NCI-H1930 (cell line): ENCODE measurements around the gene TRPM6.
A peak's percentile ranks its signal among the peaks of the same experiment; 100 is the strongest.

Experiments used
- DNase-seq, 2 experiments: peaks; one replicate each; lab custom pipeline; 2025; lab: John Stamatoyannopoulos, UW

TRPM6 gene

GRCh38 chr9:74773886-74774479 lies 113.7 kb downstream of the TRPM6 start:
- DNase-seq = peak; percentile 28 to 61

- no peak for DNase-seq
These were observed 115.6 kb downstream of the TRPM6 start for GRCh38 chr9:74772121-74772520.

DNA sequence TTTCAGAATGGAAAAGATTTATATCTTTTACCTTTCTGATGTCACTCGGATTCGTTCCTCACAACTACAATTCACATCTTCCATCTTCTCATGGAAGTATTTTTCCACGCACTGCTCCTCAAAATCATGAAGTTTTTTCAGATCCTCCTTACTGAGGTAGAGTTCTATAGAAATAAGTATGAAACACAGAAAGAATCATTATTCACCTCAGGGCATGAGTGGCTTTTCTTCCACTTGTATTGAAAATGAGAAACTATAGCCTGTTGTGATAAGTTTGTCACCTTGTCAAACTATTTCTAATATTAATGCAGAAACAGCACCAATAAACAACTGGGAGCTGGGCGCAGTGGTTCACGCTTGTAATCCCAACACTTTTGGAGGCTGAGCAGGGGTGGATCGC lies 116.0 kb downstream of the TRPM6 start:
- DNase-seq = no peak

DNA sequence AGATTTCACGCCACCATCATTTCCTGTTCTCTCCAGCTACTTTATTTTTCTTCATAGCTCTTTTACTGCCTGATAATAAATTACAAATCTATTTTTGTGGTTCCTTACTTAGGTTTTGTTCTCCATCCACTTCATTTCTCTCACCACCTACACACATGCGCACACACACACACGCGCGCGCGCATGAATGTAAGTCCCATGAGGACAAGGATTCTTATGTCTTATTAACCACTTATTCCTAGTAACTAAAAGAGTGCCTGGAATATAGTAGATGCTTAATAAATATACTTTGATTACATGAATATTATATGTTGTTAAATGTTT lies 116.5 kb downstream of the TRPM6 start:
- DNase-seq = no peak

DNA sequence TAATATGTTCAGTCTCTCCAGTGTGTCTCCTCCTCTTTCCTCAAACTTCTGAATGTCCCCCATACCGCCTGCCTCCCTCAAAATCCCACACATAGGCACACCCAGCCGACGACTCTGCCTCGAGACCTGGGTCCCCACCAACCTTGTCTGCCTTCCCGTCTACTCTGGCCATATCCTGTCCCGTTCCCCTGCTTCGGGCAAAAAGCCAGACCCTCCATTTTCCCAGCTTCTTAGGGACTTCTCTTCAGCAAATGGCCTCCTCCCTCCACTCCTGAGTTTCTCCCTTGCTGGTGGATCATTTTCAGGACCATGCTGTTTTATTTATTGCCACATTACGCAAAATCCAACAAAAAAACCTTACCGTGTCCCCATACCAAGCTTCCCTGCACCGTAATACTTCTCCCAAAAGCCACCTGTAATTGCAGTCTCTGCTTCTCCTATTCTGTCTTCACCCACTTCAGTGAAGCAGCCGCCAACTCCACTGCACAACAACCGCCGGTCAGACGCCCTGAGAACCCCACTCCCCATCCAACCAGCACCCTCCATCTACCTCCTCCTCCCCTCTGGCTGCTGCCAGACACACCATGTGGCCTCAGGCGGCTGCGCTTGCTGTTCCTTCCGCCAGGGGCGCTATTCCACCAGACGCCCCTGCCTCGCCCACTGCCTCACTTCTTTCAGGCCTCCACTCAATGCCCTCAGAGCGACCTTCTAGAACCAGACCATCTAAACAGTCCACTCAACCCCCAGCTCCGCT lies 117.0 kb downstream of the TRPM6 start:
- DNase-seq = no peak

GRCh38 chr9:74765481-74765971 lies 122.2 kb downstream of the TRPM6 start:
- DNase-seq = no peak

DNA sequence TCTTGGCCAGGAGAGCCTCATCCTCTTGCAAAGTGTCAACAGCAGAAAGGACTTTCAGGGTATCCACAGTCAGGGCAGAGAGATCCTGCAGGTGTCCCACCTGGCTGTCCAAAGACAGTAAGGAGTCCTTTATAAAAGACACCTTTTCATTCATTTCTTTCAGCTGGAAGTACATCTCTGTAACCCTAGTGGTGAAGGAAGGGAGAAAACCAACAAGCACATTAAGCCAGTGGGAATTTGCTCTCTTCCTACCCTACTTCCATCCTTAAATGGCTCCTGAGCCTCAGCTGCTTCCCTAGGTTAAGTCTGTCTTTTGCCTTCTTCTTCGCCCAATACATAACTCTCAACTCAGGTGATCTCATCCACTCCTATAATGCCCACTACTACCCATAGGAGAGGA lies 124.8 kb downstream of the TRPM6 start:
- no peak for DNase-seq

DNA sequence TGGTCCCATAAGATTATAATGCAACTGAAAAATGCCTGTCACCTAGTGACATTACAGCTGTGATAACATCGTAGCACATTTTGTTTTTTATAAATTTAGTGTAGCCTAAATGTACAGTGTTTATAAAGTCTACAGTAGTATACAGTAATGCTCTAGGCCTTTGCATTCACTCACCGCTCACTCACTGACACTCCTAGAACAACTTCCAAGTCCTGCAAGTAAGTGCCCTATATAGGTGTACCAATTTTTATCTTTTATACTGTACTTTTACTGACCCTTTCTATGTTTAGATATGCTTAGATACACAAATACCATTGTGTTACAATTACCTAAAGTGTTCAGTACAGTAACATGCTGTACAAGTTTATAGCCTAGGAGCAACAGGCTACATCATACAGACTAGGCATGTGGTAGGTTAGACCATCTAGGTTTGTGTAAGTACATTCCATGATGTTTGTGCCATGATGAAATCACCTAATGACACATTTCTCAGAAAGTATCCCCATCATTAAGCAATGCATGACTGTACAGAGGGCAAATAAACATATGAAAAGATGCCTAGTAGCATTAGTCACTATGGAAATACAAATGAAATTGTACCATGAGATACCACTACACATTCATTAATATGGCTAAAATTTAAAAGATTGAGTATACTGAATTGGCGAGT lies 127.6 kb downstream of the TRPM6 start:
- no peak for DNase-seq

DNA sequence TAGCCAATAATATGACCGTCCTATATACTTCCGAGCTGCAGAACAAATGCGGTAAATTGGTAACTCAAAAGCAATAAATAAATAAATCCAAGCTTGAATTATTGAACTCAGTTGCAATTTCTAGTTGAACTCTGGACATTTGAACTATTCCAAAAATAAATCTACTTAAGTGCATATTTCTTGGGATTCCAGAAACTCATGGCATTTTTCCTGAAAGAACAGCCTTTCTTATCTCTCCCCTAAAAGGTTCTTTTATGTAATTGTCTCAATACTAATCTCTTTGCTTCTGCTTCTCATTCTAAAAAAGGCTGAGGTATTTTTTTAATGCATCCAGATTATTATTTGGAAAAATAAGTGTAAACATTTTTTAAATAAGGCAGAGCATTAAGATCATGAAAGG lies 131.7 kb downstream of the TRPM6 start:
- no peak for DNase-seq

GRCh38 chr9:74755355-74755754 lies 132.4 kb downstream of the TRPM6 start:
- DNase-seq = no peak

DNA sequence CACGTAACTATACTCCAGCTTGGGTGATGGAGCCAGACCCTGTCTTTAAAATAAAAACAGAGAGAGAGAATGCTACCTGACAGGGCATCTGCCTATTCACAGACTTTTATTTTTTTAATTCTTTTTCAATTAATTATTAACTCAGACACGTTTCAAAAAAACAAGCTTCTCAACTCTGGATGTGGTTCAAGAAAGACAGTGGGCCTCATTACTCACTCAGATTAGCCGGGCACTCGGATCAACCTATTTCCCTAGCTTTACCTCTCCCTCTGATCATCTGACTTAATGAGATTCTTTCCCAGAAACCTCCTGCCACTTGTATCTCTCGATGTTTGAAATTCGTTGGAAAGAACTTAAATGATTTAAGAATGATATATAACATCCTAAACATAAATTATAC lies 134.1 kb downstream of the TRPM6 start:
- no peak for DNase-seq

DNA sequence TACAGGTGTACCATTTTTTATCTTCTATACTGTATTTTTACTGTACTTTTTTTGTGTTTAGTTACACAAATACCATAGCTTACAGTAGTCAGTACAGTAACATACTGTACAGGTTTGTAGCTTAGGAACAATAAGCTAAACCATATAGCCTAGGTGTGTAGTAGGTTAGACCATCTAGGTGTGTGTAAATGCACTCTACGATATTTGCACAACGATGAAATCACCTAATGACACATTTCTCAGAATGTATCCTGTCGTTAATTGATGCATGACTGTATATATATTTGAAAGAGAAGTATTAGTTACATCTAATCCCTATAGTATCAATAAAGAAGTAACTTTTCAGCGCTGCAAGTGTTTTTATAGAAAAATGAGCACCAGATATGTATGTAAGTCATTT lies 138.8 kb downstream of the TRPM6 start:
- DNase-seq = no peak

DNA sequence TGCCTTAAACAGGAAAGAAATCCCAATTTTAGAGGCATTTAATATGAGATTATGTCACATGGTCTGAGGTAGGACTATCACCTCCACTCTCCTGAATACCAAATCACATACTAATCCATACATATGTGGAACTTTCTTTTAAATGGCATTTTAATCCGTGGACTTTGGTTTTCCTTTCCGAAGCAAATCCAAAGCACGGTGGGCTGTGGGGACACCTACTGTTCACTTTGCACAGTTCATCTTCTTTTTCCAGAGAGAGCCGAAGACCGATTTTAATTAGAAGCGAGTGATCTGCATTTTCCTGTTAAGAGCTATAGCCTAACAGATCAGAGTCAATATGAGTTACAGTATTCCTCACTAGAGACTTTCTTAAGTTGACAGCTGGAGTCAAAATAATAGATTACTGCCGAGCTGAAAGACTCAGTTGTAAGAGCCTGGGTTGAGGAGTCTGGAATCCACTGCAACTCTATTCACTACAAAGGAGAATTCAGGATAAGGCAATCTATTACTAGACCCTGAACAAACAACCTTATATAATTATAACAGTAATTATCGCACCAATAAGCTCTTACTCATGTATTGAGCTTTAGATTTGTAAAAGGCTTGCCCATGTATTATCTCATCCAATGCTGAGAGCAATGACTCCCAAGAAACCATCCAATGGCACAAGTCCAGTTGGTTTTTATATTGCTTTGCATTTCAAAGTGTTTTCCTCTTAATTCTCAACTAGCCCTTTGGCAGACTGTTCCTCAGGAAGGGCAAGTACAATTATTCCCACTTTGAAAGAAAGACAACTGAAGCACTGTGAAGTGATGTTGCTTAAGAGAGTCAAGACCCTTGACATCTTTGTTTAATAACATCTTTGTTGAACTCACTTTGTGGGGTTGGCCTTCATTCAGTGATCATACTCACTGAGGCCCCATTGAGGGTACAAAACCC lies 144.7 kb downstream of the TRPM6 start:
- DNase-seq = peak in 1 of 2 experiments; percentile 3

- no peak for DNase-seq
These were observed 145.4 kb downstream of the TRPM6 start for GRCh38 chr9:74742191-74742790.

DNA sequence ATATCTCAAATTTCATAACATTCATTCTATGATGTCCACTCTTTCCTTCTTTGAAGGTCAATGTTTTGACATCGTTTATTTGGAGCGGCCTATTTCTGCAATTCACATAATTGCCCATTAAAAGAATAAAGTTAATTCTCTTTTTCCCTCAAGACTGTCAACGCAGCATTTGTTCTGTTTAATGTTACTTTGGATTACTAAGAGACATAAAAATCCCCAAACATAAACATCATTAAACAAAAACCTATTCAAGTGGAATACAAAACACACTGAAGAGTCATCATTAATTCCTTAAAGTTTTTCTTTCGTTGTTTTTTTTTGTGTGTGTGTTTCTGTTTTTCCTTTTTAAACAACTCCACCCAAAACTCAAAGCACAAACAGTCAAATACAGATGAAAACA lies 151.1 kb downstream of the TRPM6 start:
- no peak for DNase-seq

GRCh38 chr9:74735761-74736160 lies 152.0 kb downstream of the TRPM6 start:
- no peak for DNase-seq

DNA sequence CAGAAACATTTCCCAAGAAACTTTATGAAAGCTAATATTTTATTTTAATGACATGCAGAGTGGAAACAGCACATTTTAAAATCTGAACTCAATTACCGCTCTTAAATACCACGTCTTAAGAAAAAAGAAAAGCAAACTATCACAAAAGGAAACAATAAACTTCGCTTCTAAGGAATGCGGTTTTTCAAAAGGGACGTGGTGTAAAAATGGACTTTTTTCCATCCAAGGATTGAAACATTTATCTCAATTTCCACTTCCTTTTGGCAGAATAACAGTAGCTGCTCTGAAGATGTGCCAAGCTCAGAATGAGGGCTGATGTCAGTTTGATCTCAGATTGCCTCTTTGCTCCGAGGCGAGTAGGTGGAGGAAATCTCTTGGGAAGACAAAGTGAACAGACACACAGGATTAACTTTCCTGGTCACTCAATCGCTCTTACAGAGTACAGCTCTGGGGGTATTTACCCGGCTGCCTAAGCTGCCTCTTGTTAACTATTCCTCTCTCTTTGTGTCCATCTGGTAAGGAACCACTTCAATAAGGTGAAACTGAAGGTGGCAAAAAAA lies 158.5 kb downstream of the TRPM6 start:
- DNase-seq = no peak

DNA sequence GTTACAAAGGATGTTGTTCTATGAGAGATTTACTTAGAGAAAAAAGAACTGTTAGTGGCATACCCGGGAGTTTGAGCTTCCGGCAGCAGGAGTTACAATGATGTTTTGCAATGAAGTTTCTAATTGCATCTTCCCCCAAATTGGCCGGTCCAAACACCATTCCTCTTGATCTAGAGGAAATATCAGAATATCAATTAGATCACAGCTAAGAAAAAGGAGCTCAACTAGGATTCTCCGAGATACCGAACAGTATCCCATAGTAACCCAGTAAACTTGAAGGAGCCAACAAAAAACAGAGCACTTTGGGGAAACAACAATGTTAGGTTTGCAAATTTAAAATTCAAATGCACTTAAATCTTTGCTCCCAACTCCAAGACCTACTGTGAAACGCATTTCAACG lies 159.5 kb downstream of the TRPM6 start:
- DNase-seq = no peak

DNA sequence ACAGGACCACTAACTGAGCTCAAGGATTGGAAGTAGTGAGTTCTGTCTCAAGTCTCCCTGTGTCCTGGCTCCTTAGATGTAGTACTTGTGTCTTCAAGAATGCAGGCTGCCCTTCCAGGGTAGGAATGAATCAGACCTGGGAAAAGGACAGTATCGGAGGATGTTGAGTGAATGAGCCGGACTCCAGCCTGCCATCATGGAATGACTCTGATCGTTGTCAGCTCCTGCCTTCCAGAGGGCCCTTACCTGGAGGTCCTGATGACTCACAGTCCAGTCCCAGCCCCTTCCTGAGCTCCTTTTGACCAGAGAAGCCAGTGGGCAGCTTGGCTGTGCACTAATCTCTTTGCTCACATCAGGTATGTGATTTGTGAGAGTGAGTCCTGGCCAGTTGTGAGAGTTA lies 161.1 kb downstream of the TRPM6 start:
- no peak for DNase-seq

GRCh38 chr9:74724317-74724716 lies 163.4 kb downstream of the TRPM6 start:
- no peak for DNase-seq
